ENCODE data around the gene CDC42.

DNA sequence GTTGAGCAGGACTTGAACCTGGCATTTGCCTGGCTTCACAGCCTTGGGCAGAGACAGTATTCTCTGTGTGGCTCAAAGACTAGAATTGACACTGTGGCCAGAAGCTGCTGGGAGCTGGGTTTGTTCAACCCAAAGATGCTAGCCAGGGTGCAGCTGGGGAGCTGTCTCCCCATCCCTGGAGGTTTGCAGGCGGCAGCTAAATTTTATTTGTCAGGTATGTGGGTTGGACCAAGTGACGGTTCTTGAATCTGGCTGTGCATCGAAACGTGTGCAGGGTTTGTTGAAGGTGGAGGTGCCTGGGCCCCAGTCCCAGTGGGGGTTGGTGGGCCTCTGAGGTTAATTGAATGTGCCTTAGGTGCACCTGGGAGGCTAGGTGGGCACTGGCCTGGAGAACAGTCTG is 78.6 kb downstream of the CDC42 start:
- TF ChIP-seq, protein P1, sequence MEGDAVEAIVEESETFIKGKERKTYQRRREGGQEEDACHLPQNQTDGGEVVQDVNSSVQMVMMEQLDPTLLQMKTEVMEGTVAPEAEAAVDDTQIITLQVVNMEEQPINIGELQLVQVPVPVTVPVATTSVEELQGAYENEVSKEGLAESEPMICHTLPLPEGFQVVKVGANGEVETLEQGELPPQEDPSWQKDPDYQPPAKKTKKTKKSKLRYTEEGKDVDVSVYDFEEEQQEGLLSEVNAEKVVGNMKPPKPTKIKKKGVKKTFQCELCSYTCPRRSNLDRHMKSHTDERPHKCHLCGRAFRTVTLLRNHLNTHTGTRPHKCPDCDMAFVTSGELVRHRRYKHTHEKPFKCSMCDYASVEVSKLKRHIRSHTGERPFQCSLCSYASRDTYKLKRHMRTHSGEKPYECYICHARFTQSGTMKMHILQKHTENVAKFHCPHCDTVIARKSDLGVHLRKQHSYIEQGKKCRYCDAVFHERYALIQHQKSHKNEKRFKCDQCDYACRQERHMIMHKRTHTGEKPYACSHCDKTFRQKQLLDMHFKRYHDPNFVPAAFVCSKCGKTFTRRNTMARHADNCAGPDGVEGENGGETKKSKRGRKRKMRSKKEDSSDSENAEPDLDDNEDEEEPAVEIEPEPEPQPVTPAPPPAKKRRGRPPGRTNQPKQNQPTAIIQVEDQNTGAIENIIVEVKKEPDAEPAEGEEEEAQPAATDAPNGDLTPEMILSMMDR (conservative IDR thresholded peaks at IDR 0.05; ENCODE audit: low read length) = no peak
- TF ChIP-seq EZH2phosphoT487 (IDR thresholded peaks at IDR 0.05; ENCODE audit: borderline replicate concordance) = no peak
